Adrenal gland (tissue), 12 donors: ENCODE data around the gene MALT1. TPM values are rescaled to one million over a fixed set of nuclear protein-coding genes. Genes with fewer than 3 reads are reported as not detected.

ENCODE experiments used
- DNase-seq, 7 donors: peaks; one replicate each; pipeline ENCODE4 v3.0.0-alpha.2; 2019 to 2020
- H3K27ac ChIP-seq, 5 donors: fragments of 200-600 bp; sonication (generic) in 4 of 5; 1 replicate in 3 of 5; 2 replicates in 2 of 5; pipeline versions ENCODE4 v1.5.1 to v1.8.0; 2016 to 2020; ENCODE audit warnings: mild to moderate bottlenecking in 1 of 5
- H3K27me3 ChIP-seq: fragments of 200-600 bp; 2 replicates; pipeline ENCODE4 v1.8.0; 2021
- H3K36me3 ChIP-seq, 2 donors: fragments of 200-600 bp; replicated peaks in 1 of 2; 1 replicate in 1 of 2; 2 replicates in 1 of 2; pipeline versions ENCODE4 v1.5.1 to v1.8.0; 2018 to 2022
- H3K4me1 ChIP-seq, 2 donors: fragments of 200-600 bp; replicated peaks in 1 of 2; 1 replicate in 1 of 2; 2 replicates in 1 of 2; pipeline versions ENCODE4 v1.5.1 to v1.8.0; 2018 to 2021
- H3K4me3 ChIP-seq, 4 donors: fragments of 200-600 bp; sonication (generic) in 3 of 4; one replicate each; pipeline ENCODE4 v1.5.1; 2016 to 2018
- H3K9me3 ChIP-seq, 3 donors: fragments of 200-600 bp; sonication (generic) in 1 of 3; replicated peaks in 1 of 3; 1 replicate in 2 of 3; 2 replicates in 1 of 3; pipeline versions ENCODE4 v1.5.1 to v1.8.0; 2016 to 2021
- CTCF ChIP-seq, 6 experiments: fragments of 450-650 bp in 4 of 6; fragments of 200-600 bp in 2 of 6; sonication (generic) in 1 of 6; IDR thresholded peaks; 1 replicate in 5 of 6; 2 replicates in 1 of 6; pipeline versions ENCODE4 v1.5.1 to v1.8.0; 2016 to 2021; ENCODE audit warnings: antibody characterized with exemption in 6 of 6, mild to moderate bottlenecking in 2 of 6, moderate library complexity in 1 of 6
- POLR2A ChIP-seq, 2 donors: fragments of 450-650 bp; IDR thresholded peaks; one replicate each; pipeline ENCODE4 v1.6.1; 2017; ENCODE audit warnings: antibody characterized with exemption in 2 of 2, mild to moderate bottlenecking in 2 of 2, moderate library complexity in 1 of 2
- WGBS, 4 donors: extraction: QIAGEN DNeasy Blood & Tissue Kit in 2 of 4; methylation state at CpG; one replicate each; pipeline versions ENCODE4 v1.1.5 to v1.1.7; 2013 to 2017; 5-methylcytosine and 5-hydroxymethylcytosine counted together
- intact Hi-C, 2 donors: fragments of 100-400 bp; cut with DNase I; formaldehyde crosslinking; loops; one replicate each; pipeline versions ENCODE4 v1.14.1 to v1.15.0; 2022 to 2023
- polyA plus RNA-seq, 3 donors: library from polyadenylated mRNA; stranded (reverse); fragments of 200-250 nt in 2 of 3; fragments of 350-450 nt in 1 of 3; fragmentation: Illumina TruSeq in 1 of 3; extraction: RNeasy Lipid Tissue Mini Kit (QIAGEN cat#74804) in 1 of 3; gene quantifications; one replicate each; pipeline ENCODE4 v1.2.3, GENCODE V29; 2013 to 2014
- total RNA-seq, 9 donors: library from RNA; depleted of rRNA in 4 of 9; stranded (reverse); fragments of >200 nt in 4 of 9; fragments of 120-200 nt in 1 of 9; fragmentation: NEBNext Ultra II Directional in 1 of 9; extraction: Animal tissue kit (Norgen Biotek cat#: 25700) in 1 of 9; gene quantifications; one replicate each; pipeline versions ENCODE4 v1.1.0 to v1.2.4, GENCODE V29; 2013 to 2023
- donor health status: healthy with polysubstance abuse.
- donor health status: Bipolar disorder and iron deficiency.
- donor health status: DM: yes; HTN: yes; CAD: no.
- donor health status: DM: no; HTN: no; CAD: no.
- donor health status: DM: no; HTN: no; CAD: no.
- donor health status: DM: yes; HTN: yes; CAD: no.

The MALT1 gene
- total and polyA plus RNA-seq, 12 donors = 4.2 to 19.2 (median 9.4) TPM

GRCh38 chr18:58766946-58767345 is 95.7 kb downstream of the MALT1 start:
- H3K27me3 ChIP-seq = no peaks in the 10 kb centered on the region
- no peaks in the 10 kb centered on the region for H3K36me3 ChIP-seq
- H3K4me1 ChIP-seq = peaks cover 0 to 10% of the 10 kb centered on the region in 2 donors
- intact Hi-C loops = loop anchor here in 1 of 2 donors (5.0 kb wide), 1 partner anchor 95 kb away; the partner anchor contains the start of gene MALT1
- H3K27ac ChIP-seq = no peak overlapping the region
- WGBS, 4 donors = 77 to 86% (median 80%) methylated on average over 7 of the region's 7 CpGs
- TF ChIP-seq POLR2A (IDR thresholded peaks at IDR 0.05) (no peak), CTCF (IDR thresholded peaks at IDR 0.05) (no peak)
- H3K4me3 ChIP-seq = no peak overlapping the region
- DNase-seq = peak in 2 of 7 donors; percentile 12 to 24
- H3K9me3 ChIP-seq = no peaks in the 10 kb centered on the region

- Histone ChIP-seq H3K36me3 (no peaks in the 10 kb centered on the region), H3K4me3 (peak overlapping the region in 1 of 4 donors; percentile 42), H3K4me1 (peaks cover 0 to 10% of the 10 kb centered on the region in 2 donors), H3K27ac (no peak overlapping the region), H3K27me3 (no peaks in the 10 kb centered on the region), H3K9me3 (no peaks in the 10 kb centered on the region)
- intact Hi-C loops = loop anchor here in 1 of 2 donors (5.0 kb wide), 1 partner anchor 96 kb away; the partner anchor contains the start of gene MALT1
- WGBS, 4 donors = 8 to 53% (median 13%) methylated on average over 9 to 40 of the region's 40 CpGs
- peak; percentile 52 to 86 (median 72) for DNase-seq
- TF ChIP-seq POLR2A (IDR thresholded peaks at IDR 0.05) = no peak
- peak; percentile 47 to 81 (median 65) for TF ChIP-seq CTCF (IDR thresholded peaks at IDR 0.05)
These were observed 97.2 kb downstream of the MALT1 start for GRCh38 chr18:58768293-58768974.

DNA sequence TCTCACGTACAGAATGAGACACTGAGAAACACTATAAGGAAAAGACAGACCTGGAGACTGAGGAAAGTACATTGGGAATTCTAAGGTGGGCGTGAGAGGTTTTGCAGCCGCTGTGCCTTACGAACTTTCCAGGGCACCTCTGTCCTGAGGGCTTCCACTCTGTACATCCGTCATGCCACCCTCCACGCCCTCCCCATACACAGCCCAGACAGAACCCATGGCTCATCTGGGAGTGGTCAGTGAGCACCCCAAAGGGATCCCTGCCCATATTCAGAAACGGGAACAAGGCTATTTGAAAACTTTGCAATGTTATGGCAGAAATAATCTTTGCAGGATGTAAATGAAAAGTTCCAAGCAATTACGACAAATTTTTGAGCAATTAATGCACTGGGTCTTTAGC is 98.1 kb downstream of the MALT1 start:
- intact Hi-C loops = loop anchor here in 1 of 2 donors (5.0 kb wide), 1 partner anchor 97 kb away; the partner anchor contains the start of gene MALT1
- no peak for TF ChIP-seq POLR2A (IDR thresholded peaks at IDR 0.05)
- no peak for TF ChIP-seq CTCF (IDR thresholded peaks at IDR 0.05)
- DNase-seq = no peak
- no peaks in the 10 kb centered on the region for H3K9me3 ChIP-seq
- no peak overlapping the region for H3K27ac ChIP-seq
- WGBS, 4 donors = 82 to 90% (median 85%) methylated on average over 8 of the region's 8 CpGs
- no peaks in the 10 kb centered on the region for H3K27me3 ChIP-seq
- no peaks in the 10 kb centered on the region for H3K36me3 ChIP-seq
- no peak overlapping the region for H3K4me3 ChIP-seq
- peaks cover 0 to 10% of the 10 kb centered on the region in 2 donors for H3K4me1 ChIP-seq

DNA sequence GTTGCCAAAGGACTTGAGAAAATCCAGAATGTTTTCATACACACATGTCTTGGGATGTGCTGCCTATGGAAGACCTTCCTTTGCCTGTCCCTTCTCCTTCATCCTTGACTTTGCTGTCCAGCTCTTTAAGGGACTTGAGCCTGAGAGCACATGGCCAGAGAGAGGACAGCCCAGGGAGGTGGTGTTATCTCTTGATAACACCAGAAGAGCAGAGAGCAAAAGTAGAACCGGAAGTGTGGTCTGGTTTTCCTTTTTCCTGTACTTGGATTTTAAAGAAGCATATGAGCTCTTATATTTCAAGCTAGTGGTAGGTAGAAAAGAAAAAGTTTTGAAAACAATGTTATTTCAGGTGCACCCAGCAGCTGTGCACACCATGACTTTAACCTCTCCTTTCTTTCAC is 99.3 kb downstream of the MALT1 start:
- H3K27ac ChIP-seq = no peak overlapping the region
- no peaks in the 10 kb centered on the region for H3K27me3 ChIP-seq
- no peak overlapping the region for H3K4me3 ChIP-seq
- no peak for DNase-seq
- no peaks in the 10 kb centered on the region for H3K9me3 ChIP-seq
- intact Hi-C loops = no loop called here
- no peaks in the 10 kb centered on the region for H3K36me3 ChIP-seq
- 24 to 50% (median 32%) methylated on average over 1 of the region's 1 CpG for WGBS, 4 donors
- TF ChIP-seq POLR2A (IDR thresholded peaks at IDR 0.05) (no peak), CTCF (IDR thresholded peaks at IDR 0.05) (no peak)
- peaks cover 0 to 10% of the 10 kb centered on the region in 2 donors for H3K4me1 ChIP-seq
